Adrenal gland (tissue), 12 donors: ENCODE data around the gene SCAF8. TPM values are rescaled to one million over a fixed set of nuclear protein-coding genes. Genes with fewer than 3 reads are reported as not detected.

Source experiments
- DNase-seq, 7 donors: peaks; one replicate each; pipeline ENCODE4 v3.0.0-alpha.2; 2019 to 2020
- H3K27ac ChIP-seq, 5 donors: fragments of 200-600 bp; sonication (generic) in 4 of 5; 1 replicate in 3 of 5; 2 replicates in 2 of 5; pipeline versions ENCODE4 v1.5.1 to v1.8.0; 2016 to 2020; ENCODE audit warnings: mild to moderate bottlenecking in 1 of 5
- H3K27me3 ChIP-seq: fragments of 200-600 bp; 2 replicates; pipeline ENCODE4 v1.8.0; 2021
- H3K36me3 ChIP-seq, 2 donors: fragments of 200-600 bp; replicated peaks in 1 of 2; 1 replicate in 1 of 2; 2 replicates in 1 of 2; pipeline versions ENCODE4 v1.5.1 to v1.8.0; 2018 to 2022
- H3K4me1 ChIP-seq, 2 donors: fragments of 200-600 bp; replicated peaks in 1 of 2; 1 replicate in 1 of 2; 2 replicates in 1 of 2; pipeline versions ENCODE4 v1.5.1 to v1.8.0; 2018 to 2021
- H3K4me3 ChIP-seq, 4 donors: fragments of 200-600 bp; sonication (generic) in 3 of 4; one replicate each; pipeline ENCODE4 v1.5.1; 2016 to 2018
- H3K9me3 ChIP-seq, 3 donors: fragments of 200-600 bp; sonication (generic) in 1 of 3; replicated peaks in 1 of 3; 1 replicate in 2 of 3; 2 replicates in 1 of 3; pipeline versions ENCODE4 v1.5.1 to v1.8.0; 2016 to 2021
- CTCF ChIP-seq, 6 experiments: fragments of 450-650 bp in 4 of 6; fragments of 200-600 bp in 2 of 6; sonication (generic) in 1 of 6; IDR thresholded peaks; 1 replicate in 5 of 6; 2 replicates in 1 of 6; pipeline versions ENCODE4 v1.5.1 to v1.8.0; 2016 to 2021; ENCODE audit warnings: antibody characterized with exemption in 6 of 6, mild to moderate bottlenecking in 2 of 6, moderate library complexity in 1 of 6
- POLR2A ChIP-seq, 2 donors: fragments of 450-650 bp; IDR thresholded peaks; one replicate each; pipeline ENCODE4 v1.6.1; 2017; ENCODE audit warnings: antibody characterized with exemption in 2 of 2, mild to moderate bottlenecking in 2 of 2, moderate library complexity in 1 of 2
- WGBS, 4 donors: extraction: QIAGEN DNeasy Blood & Tissue Kit in 2 of 4; methylation state at CpG; one replicate each; pipeline versions ENCODE4 v1.1.5 to v1.1.7; 2013 to 2017; 5-methylcytosine and 5-hydroxymethylcytosine counted together
- intact Hi-C, 2 donors: fragments of 100-400 bp; cut with DNase I; formaldehyde crosslinking; loops; one replicate each; pipeline versions ENCODE4 v1.14.1 to v1.15.0; 2022 to 2023
- polyA plus RNA-seq, 3 donors: library from polyadenylated mRNA; stranded (reverse); fragments of 200-250 nt in 2 of 3; fragments of 350-450 nt in 1 of 3; fragmentation: Illumina TruSeq in 1 of 3; extraction: RNeasy Lipid Tissue Mini Kit (QIAGEN cat#74804) in 1 of 3; gene quantifications; one replicate each; pipeline ENCODE4 v1.2.3, GENCODE V29; 2013 to 2014
- total RNA-seq, 9 donors: library from RNA; depleted of rRNA in 4 of 9; stranded (reverse); fragments of >200 nt in 4 of 9; fragments of 120-200 nt in 1 of 9; fragmentation: NEBNext Ultra II Directional in 1 of 9; extraction: Animal tissue kit (Norgen Biotek cat#: 25700) in 1 of 9; gene quantifications; one replicate each; pipeline versions ENCODE4 v1.1.0 to v1.2.4, GENCODE V29; 2013 to 2023
- donor health status: healthy with polysubstance abuse.
- donor health status: Bipolar disorder and iron deficiency.
- donor health status: DM: yes; HTN: yes; CAD: no.
- donor health status: DM: no; HTN: no; CAD: no.
- donor health status: DM: no; HTN: no; CAD: no.
- donor health status: DM: yes; HTN: yes; CAD: no.

The SCAF8 gene
- total and polyA plus RNA-seq, 12 donors: 13.9 to 41.5 (median 34.8) TPM

GRCh38 chr6:154689493-154690255 lies 43.5 kb upstream of the SCAF8 start:
- intact Hi-C loops: no loop called here
- Histone ChIP-seq H3K27me3 (no peaks in the 10 kb centered on the region), H3K9me3 (no peaks in the 10 kb centered on the region), H3K4me3 (no peak overlapping the region), H3K4me1 (no peaks in the 10 kb centered on the region), H3K36me3 (no peaks in the 10 kb centered on the region), H3K27ac (no peak overlapping the region)
- TF ChIP-seq POLR2A (IDR thresholded peaks at IDR 0.05) (no peak), CTCF (IDR thresholded peaks at IDR 0.05) (no peak)
- DNase-seq: no peak
- 76 to 87% (median 80%) methylated on average over 5 of the region's 5 CpGs for WGBS, 4 donors

GRCh38 chr6:154690857-154691256 lies 42.4 kb upstream of the SCAF8 start:
- WGBS, 4 donors: 84 to 90% (median 88%) methylated on average over 4 of the region's 4 CpGs
- intact Hi-C loops: no loop called here
- TF ChIP-seq POLR2A (IDR thresholded peaks at IDR 0.05) (no peak), CTCF (IDR thresholded peaks at IDR 0.05) (no peak)

GRCh38 chr6:154696661-154697060 lies 36.6 kb upstream of the SCAF8 start:
- no peaks in the 10 kb centered on the region for H3K9me3 ChIP-seq
- no peak for DNase-seq
- 77 to 87% (median 85%) methylated on average over 1 of the region's 1 CpG for WGBS, 4 donors
- TF ChIP-seq POLR2A (IDR thresholded peaks at IDR 0.05) (no peak), CTCF (IDR thresholded peaks at IDR 0.05) (no peak)
- intact Hi-C loops: no loop called here
- no peaks in the 10 kb centered on the region for H3K27me3 ChIP-seq
- H3K4me3 ChIP-seq: no peak overlapping the region
- no peaks in the 10 kb centered on the region for H3K36me3 ChIP-seq
- no peaks in the 10 kb centered on the region for H3K4me1 ChIP-seq
- H3K27ac ChIP-seq: no peak overlapping the region

More at GRCh38 chr6:154690857-154691256, 42.4 kb upstream of the SCAF8 start:
- H3K27ac ChIP-seq: no peak overlapping the region
- H3K4me3 ChIP-seq: no peak overlapping the region
- H3K36me3 ChIP-seq: no peaks in the 10 kb centered on the region
- DNase-seq: no peak
- H3K4me1 ChIP-seq: no peaks in the 10 kb centered on the region
- no peaks in the 10 kb centered on the region for H3K9me3 ChIP-seq
- no peaks in the 10 kb centered on the region for H3K27me3 ChIP-seq

GRCh38 chr6:154703124-154703523 lies 30.1 kb upstream of the SCAF8 start:
- no peaks in the 10 kb centered on the region for H3K36me3 ChIP-seq
- TF ChIP-seq POLR2A (IDR thresholded peaks at IDR 0.05): no peak
- TF ChIP-seq CTCF (IDR thresholded peaks at IDR 0.05): no peak
- H3K27me3 ChIP-seq: peaks cover 5% of the 10 kb centered on the region
- H3K27ac ChIP-seq: no peak overlapping the region
- WGBS, 4 donors: 59 to 77% (median 71%) methylated on average over 4 of the region's 4 CpGs
- no peaks in the 10 kb centered on the region for H3K4me1 ChIP-seq
- intact Hi-C loops: no loop called here
- no peaks in the 10 kb centered on the region for H3K9me3 ChIP-seq
- no peak for DNase-seq
- H3K4me3 ChIP-seq: no peak overlapping the region
